Lung (tissue), 12 donors: Measurements from ENCODE around the gene ST6GALNAC3. TPM values are rescaled to one million over a fixed set of nuclear protein-coding genes. Genes with fewer than 3 reads are reported as not detected.
A peak's percentile ranks its signal among the peaks of the same experiment; 100 is the strongest.

ENCODE experiments used
- ATAC-seq: fragments of 200-7000 bp; cut with Tn5 transposase; one replicate; pipeline ENCODE4 v1.9.1; 2020; ENCODE audit warnings: moderate number of reproducible peaks; ENCODE audit not compliant: insufficient read depth, low FRiP score
- DNase-seq, 3 donors: peaks; one replicate each; pipeline ENCODE4 v3.0.0-alpha.2; 2013 to 2017
- H3K27ac ChIP-seq, 2 donors: one replicate each; pipeline ENCODE4 v1.5.1; 2013; ENCODE audit warnings: mild to moderate bottlenecking in 2 of 2, moderate library complexity in 2 of 2, control low read depth in 1 of 2, inconsistent platforms in 1 of 2, low read depth in 1 of 2, low read length in 1 of 2
- H3K27me3 ChIP-seq, 3 donors: one replicate each; pipeline ENCODE4 v1.5.1; 2013; ENCODE audit warnings: low read length in 2 of 3; ENCODE audit not compliant: control insufficient read depth in 3 of 3, insufficient read depth in 3 of 3
- H3K36me3 ChIP-seq, 4 donors: one replicate each; pipeline ENCODE4 v1.5.1; 2013; ENCODE audit warnings: low read length in 4 of 4, mild to moderate bottlenecking in 1 of 4, moderate library complexity in 1 of 4; ENCODE audit not compliant: control insufficient read depth in 4 of 4, insufficient read depth in 4 of 4
- H3K4me1 ChIP-seq, 5 donors: one replicate each; pipeline ENCODE4 v1.5.1; 2013; ENCODE audit warnings: low read length in 5 of 5, mild to moderate bottlenecking in 2 of 5, moderate library complexity in 1 of 5; ENCODE audit not compliant: control insufficient read depth in 5 of 5, insufficient read depth in 5 of 5
- H3K4me3 ChIP-seq: one replicate; pipeline ENCODE4 v1.5.1; 2013; ENCODE audit warnings: mild to moderate bottlenecking, control low read depth, moderate library complexity
- H3K9ac ChIP-seq, 2 donors: one replicate each; pipeline ENCODE4 v1.5.1; 2013; ENCODE audit warnings: low read length in 2 of 2, control low read depth in 1 of 2; ENCODE audit not compliant: insufficient read depth in 1 of 2
- H3K9me3 ChIP-seq, 4 donors: one replicate each; pipeline ENCODE4 v1.5.1; 2013; ENCODE audit warnings: low read length in 3 of 4, mild to moderate bottlenecking in 1 of 4, moderate library complexity in 1 of 4; ENCODE audit not compliant: control insufficient read depth in 4 of 4, insufficient read depth in 3 of 4
- CTCF ChIP-seq: IDR thresholded peaks from 2 replicates; pipeline ENCODE4 v1.5.1; 2012; ENCODE audit warnings: mild to moderate bottlenecking; ENCODE audit errors: control extremely low read depth, extremely low read depth
- WGBS, 2 donors: extraction: QIAGEN DNeasy Blood & Tissue Kit; methylation state at CpG; one replicate each; pipeline ENCODE4 v1.1.7; 2013; 5-methylcytosine and 5-hydroxymethylcytosine counted together
- polyA plus RNA-seq, 2 donors: library from polyadenylated mRNA; stranded (reverse); fragments of 200-250 nt; gene quantifications; one replicate each; pipeline ENCODE4 v1.2.1, GENCODE V29; 2013
- total RNA-seq, 2 donors: library from RNA; depleted of rRNA in 1 of 2; stranded (reverse); fragments of >200 nt in 1 of 2; gene quantifications; one replicate each; pipeline ENCODE4 v1.2.1, GENCODE V29; 2014 to 2021
- donor health status: control.
- donor health status: control.
- donor health status: Bipolar disorder and iron deficiency.
- donor health status: healthy.
- donor health status: DM: yes; HTN: yes; CAD: no.

The ST6GALNAC3 gene
- total and polyA plus RNA-seq, 4 donors, result 2.7 to 17.9 (median 12.2) TPM

- DNase-seq, result peak; percentile 29 to 72 (median 53)
- Histone ChIP-seq H3K27me3 (no peaks in the 10 kb centered on the region), H3K36me3 (no peaks in the 10 kb centered on the region), H3K9ac (no peak overlapping the region), H3K4me1 (peaks cover 0 to 11% (median 1%) of the 10 kb centered on the region in 5 donors), H3K9me3 (no peaks in the 10 kb centered on the region), H3K27ac (no peak overlapping the region), H3K4me3 (no peak overlapping the region)
- no peak for TF ChIP-seq CTCF
- ATAC-seq, result no peak
- 62 to 83% methylated on average over 3 of the region's 3 CpGs for WGBS, 2 donors
These were observed 356.0 kb downstream of the ST6GALNAC3 start for GRCh38 chr1:76430531-76430930.

GRCh38 chr1:76433526-76433925 lies 359.0 kb downstream of the ST6GALNAC3 start:
- TF ChIP-seq CTCF, result no peak
- DNase-seq, result no peak
- H3K9ac ChIP-seq, result no peak overlapping the region
- H3K4me3 ChIP-seq, result no peak overlapping the region
- no peak overlapping the region for H3K27ac ChIP-seq
- peaks cover 0 to 10% (median 1%) of the 10 kb centered on the region in 5 donors for H3K4me1 ChIP-seq
- no peaks in the 10 kb centered on the region for H3K36me3 ChIP-seq
- no peaks in the 10 kb centered on the region for H3K27me3 ChIP-seq
- H3K9me3 ChIP-seq, result no peaks in the 10 kb centered on the region
- no peak for ATAC-seq

- ATAC-seq, result no peak
- peaks cover 0 to 2% (median 0%) of the 10 kb centered on the region in 4 donors for H3K9me3 ChIP-seq
- H3K27me3 ChIP-seq, result no peaks in the 10 kb centered on the region
- H3K4me1 ChIP-seq, result no peaks in the 10 kb centered on the region
- H3K36me3 ChIP-seq, result no peaks in the 10 kb centered on the region
- no peak overlapping the region for H3K4me3 ChIP-seq
- H3K9ac ChIP-seq, result no peak overlapping the region
- no peak for DNase-seq
- H3K27ac ChIP-seq, result no peak overlapping the region
- WGBS, 2 donors, result 80 to 83% methylated on average over 3 of the region's 3 CpGs
- TF ChIP-seq CTCF, result no peak
These were observed 368.7 kb downstream of the ST6GALNAC3 start for GRCh38 chr1:76443217-76443616.

- no peak for TF ChIP-seq CTCF
- H3K9ac ChIP-seq, result no peak overlapping the region
- H3K4me3 ChIP-seq, result no peak overlapping the region
- no peak for ATAC-seq
- no peaks in the 10 kb centered on the region for H3K36me3 ChIP-seq
- H3K9me3 ChIP-seq, result peaks cover 0 to 3% (median 2%) of the 10 kb centered on the region in 4 donors
- H3K27me3 ChIP-seq, result no peaks in the 10 kb centered on the region
- 93% methylated on average over 1 of the region's 1 CpG for WGBS, 2 donors
- H3K4me1 ChIP-seq, result no peaks in the 10 kb centered on the region
- H3K27ac ChIP-seq, result no peak overlapping the region
- peak in 1 of 3 donors; percentile 17 for DNase-seq
These were observed 370.2 kb downstream of the ST6GALNAC3 start for GRCh38 chr1:76444773-76445172.
